ENCODE data around the gene YWHAE.

GRCh38 chr17:1384905-1385435 is 15.1 kb downstream of the YWHAE start:
- TF ChIP-seq CTCF (IDR thresholded peaks at IDR 0.05): no peak
- no peak for TF ChIP-seq POLR2A (IDR thresholded peaks at IDR 0.05)

Measured in right lobe of liver (tissue), 4 donors.